HG03378 (cell line): ENCODE measurements around the gene ZFYVE9.

Experiments used
- ATAC-seq: cut with Tn5 transposase; IDR thresholded peaks from one replicate; pipeline ENCODE4 v1.9.1; 2021; ENCODE audit warnings: mild to moderate bottlenecking, moderate library complexity; ENCODE audit not compliant: unreplicated experiment

The ZFYVE9 gene

GRCh38 chr1:52323731-52324130, 181.8 kb downstream of the ZFYVE9 start:
- no peak for ATAC-seq

- ATAC-seq = no peak
Observed at GRCh38 chr1:52325786-52326185, 183.9 kb downstream of the ZFYVE9 start.

GRCh38 chr1:52328615-52329014, 186.7 kb downstream of the ZFYVE9 start:
- no peak for ATAC-seq

- no peak for ATAC-seq
Observed at GRCh38 chr1:52332411-52332810, 190.5 kb downstream of the ZFYVE9 start.

GRCh38 chr1:52334906-52335528, 193.1 kb downstream of the ZFYVE9 start:
- no peak for ATAC-seq

- no peak for ATAC-seq
Observed at GRCh38 chr1:52337439-52337838, 195.6 kb downstream of the ZFYVE9 start.

GRCh38 chr1:52341655-52342260, 199.9 kb downstream of the ZFYVE9 start:
- ATAC-seq = no peak

- ATAC-seq = no peak
Observed at GRCh38 chr1:52343979-52344378, 202.1 kb downstream of the ZFYVE9 start.

GRCh38 chr1:52345252-52345651, 203.4 kb downstream of the ZFYVE9 start:
- no peak for ATAC-seq

- no peak for ATAC-seq
Observed at GRCh38 chr1:52346653-52347052, 204.8 kb downstream of the ZFYVE9 start.

- ATAC-seq = no peak
Observed at GRCh38 chr1:52348704-52349300, 206.9 kb downstream of the ZFYVE9 start.

GRCh38 chr1:52352690-52353089, 210.8 kb downstream of the ZFYVE9 start:
- ATAC-seq = no peak

GRCh38 chr1:52355436-52355835, 213.5 kb downstream of the ZFYVE9 start:
- ATAC-seq = no peak

- no peak for ATAC-seq
Observed at GRCh38 chr1:52355847-52356505, 214.1 kb downstream of the ZFYVE9 start.

- ATAC-seq = no peak
Observed at GRCh38 chr1:52356818-52357355, 215.0 kb downstream of the ZFYVE9 start.

- no peak for ATAC-seq
Observed at GRCh38 chr1:52357397-52357796, 215.5 kb downstream of the ZFYVE9 start.

- ATAC-seq = no peak
Observed at GRCh38 chr1:52358851-52359497, 217.1 kb downstream of the ZFYVE9 start.

GRCh38 chr1:52359676-52360594, 218.0 kb downstream of the ZFYVE9 start:
- ATAC-seq = no peak

- no peak for ATAC-seq
Observed at GRCh38 chr1:52360595-52360968, 218.7 kb downstream of the ZFYVE9 start.

GRCh38 chr1:52364235-52364839, 222.4 kb downstream of the ZFYVE9 start:
- ATAC-seq = no peak
